GM21717 (cell line): ENCODE data around the gene TOP2B.

Experiments used
- ATAC-seq: cut with Tn5 transposase; IDR thresholded peaks from one replicate; pipeline ENCODE4 v1.9.1; 2021; ENCODE audit warnings: mild to moderate bottlenecking, moderate library complexity; ENCODE audit not compliant: unreplicated experiment

TOP2B gene

DNA sequence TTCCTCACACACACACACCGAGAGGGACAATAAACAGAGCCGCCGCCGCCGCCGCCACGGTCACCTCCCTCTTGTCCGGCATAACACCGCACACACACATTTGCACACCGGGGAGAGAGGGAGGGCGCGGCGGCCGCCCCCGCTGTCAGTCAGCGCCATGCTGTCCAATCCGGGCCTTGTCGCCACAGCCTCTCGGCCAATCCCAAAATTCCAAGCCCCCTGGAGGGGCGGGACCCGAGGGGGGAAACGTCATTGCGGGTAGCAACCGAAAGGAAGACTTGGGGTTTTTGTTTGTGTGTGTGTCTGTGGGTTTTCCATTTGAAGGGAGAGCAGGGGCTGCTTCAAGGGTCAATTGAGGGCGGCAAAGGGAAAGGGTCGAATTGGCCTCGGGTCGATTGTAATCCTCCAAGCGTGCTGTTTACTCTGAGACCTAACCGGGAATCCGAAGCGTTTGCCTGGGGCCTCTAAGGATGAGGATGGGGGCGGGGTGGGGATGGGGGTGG is at the start of gene TOP2B:
TOP2B (minus strand) TSS at position 96 of the 503 bp plus-strand sequence. CDS start 610 bp downstream, outside the sequence.
- ATAC-seq: peak; percentile 94

DNA sequence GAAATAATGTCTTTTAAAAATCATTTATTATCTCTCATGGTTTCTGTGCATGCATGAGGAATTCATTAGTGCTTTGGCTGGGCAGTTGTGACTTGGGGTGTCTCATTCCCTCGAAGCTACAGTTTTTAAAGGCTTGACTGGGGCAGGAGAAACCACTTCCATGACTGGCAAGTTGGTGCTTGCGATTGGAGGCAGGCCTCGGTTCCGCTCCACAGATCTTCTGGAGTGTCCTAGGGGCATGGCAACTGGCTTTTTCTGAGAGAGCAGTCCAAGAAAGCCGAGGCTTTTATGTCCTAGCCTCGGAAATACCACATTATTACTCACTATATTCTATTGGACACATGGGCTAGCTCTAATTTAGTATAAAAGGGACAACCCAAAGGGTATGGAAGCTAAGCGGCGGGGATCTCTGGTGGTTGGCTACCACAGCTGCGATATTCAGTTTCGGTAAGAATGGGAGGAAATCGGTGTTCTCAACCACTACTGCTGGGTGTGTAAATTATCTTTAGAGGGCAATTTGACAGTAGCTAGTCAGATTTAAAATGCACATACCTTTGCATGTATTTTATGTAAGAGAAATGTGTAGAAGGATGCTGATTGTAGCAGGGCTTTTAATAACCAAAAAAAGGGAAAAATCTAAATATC is 48.8 kb upstream of the TOP2B start:
- no peak for ATAC-seq

DNA sequence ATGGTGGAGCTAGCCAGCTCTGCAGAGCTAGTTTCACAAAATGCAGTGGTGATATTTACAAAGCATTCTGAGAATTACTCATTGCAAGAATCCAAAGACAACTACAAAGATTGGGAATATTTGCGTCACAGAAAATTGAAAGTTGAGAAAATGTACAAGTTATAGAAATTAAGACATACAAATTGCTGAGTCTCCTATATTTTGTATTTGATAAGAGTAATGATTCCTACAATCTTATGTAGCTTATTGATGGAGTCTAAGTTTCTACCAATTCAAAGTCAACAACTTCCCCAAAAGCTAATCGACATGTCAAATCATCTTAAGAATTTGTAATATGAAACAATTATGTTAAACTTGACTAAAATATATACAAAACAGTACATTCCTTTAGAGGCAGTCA is 46.4 kb upstream of the TOP2B start:
- no peak for ATAC-seq

GRCh38 chr3:25708036-25708435 is 43.3 kb upstream of the TOP2B start:
- no peak for ATAC-seq

GRCh38 chr3:25707268-25707926 is 42.7 kb upstream of the TOP2B start:
- no peak for ATAC-seq

GRCh38 chr3:25706213-25706612 is 41.5 kb upstream of the TOP2B start:
- ATAC-seq: no peak

GRCh38 chr3:25697553-25697952 is 32.8 kb upstream of the TOP2B start:
- no peak for ATAC-seq

DNA sequence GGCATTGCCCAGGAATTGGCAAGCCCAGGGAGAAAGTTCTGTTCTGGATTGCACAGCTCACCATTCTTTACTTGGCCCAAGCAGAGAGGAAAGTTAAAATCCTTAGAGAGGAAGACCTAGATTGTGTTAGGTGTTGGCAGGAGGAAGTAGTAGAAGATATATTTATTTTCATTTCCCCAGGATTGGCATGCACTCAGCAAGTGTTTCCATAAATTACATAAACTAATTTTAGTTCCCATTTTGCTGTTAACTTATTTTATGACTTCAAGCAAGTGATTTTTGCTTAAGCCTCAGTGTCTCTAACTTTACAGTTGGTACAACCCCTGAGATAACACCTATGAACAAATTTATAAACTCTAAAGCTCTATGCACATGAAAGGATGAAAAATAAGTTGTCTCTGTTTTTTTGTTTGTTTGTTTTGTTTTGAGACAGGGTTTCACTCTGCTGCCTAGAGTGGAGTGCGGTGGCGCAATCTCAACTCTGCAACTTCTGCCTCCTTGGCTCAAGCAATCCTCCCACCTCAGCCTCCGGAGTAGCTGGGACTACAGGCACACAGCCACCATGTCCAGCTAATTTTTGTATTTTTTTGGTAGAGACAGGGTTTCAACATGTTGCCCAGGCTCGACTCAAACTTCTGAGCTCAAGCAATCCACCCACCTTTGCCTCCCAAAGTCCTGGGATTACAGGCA is 31.2 kb upstream of the TOP2B start:
- ATAC-seq: no peak

DNA sequence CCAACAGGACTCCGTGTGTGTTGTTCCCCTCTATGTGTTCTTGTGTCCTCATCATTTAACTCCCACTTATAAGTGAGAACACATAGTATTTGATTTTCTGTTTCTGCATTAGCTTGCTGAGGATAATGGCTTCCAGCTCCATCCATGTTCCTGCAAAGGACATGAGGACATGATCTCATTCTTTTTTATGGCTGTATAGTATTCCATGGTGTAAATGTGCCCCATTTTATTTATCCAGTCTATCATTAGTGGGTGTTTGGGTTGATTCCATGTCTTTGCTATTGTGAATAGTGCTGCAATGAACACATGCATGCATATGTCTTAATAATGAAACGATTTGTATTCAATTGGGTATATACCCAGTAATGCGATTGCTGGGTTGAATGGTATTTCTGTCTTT is 28.5 kb upstream of the TOP2B start:
- ATAC-seq: no peak

DNA sequence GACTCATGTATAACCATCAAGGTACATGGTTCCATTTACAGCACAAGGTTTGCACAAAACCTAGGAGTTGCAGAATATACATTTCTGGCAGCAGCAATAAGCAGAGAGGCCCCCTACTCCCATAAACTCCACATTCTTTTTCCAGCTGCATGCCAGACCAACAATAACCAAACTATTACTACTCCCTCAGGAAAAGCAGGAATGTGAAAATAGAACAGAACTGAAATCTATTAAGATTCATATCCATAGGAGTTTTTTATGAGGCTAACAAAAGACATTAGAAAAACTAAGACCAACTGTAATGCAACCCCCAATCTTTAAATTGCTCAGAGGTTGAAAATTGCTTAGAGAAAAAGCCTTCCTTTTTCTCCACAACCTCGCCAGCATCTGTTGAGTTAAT is 27.6 kb upstream of the TOP2B start:
- ATAC-seq: no peak

- ATAC-seq: no peak
These were observed 26.2 kb upstream of the TOP2B start for GRCh38 chr3:25690768-25691533.

DNA sequence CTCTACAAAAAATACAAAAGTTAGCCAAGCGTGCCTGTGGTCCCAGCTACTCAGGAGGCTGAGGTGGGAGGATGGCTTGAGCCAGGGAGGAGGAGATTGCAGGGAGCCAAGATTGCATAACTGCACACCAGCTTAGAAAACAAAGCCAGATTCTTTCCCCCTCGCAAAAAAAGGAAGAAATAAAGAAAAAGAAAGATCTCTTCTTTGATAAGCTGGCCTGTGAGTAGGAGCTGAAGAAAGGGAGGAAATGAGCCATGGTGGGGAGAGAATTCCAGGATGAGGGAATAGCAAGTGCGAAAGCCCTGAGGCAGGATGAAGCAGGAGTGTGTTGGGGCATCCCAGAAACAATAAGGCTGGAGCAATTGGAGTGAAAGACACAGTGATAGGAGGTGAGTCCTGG is 24.5 kb upstream of the TOP2B start:
- no peak for ATAC-seq

- no peak for ATAC-seq
These were observed 23.0 kb upstream of the TOP2B start for GRCh38 chr3:25687742-25688141.

- ATAC-seq: no peak
These were observed 22.1 kb upstream of the TOP2B start for GRCh38 chr3:25686766-25687165.

GRCh38 chr3:25683882-25684281 is 19.2 kb upstream of the TOP2B start:
- ATAC-seq: no peak

- ATAC-seq: no peak
These were observed 18.7 kb upstream of the TOP2B start for GRCh38 chr3:25683410-25683809.

GRCh38 chr3:25679642-25680302 is 15.1 kb upstream of the TOP2B start:
- no peak for ATAC-seq

GRCh38 chr3:25679166-25679565 is 14.5 kb upstream of the TOP2B start:
- no peak for ATAC-seq

GRCh38 chr3:25678581-25678980 is 13.9 kb upstream of the TOP2B start:
- no peak for ATAC-seq

GRCh38 chr3:25677121-25677520 is 12.4 kb upstream of the TOP2B start:
- ATAC-seq: no peak

DNA sequence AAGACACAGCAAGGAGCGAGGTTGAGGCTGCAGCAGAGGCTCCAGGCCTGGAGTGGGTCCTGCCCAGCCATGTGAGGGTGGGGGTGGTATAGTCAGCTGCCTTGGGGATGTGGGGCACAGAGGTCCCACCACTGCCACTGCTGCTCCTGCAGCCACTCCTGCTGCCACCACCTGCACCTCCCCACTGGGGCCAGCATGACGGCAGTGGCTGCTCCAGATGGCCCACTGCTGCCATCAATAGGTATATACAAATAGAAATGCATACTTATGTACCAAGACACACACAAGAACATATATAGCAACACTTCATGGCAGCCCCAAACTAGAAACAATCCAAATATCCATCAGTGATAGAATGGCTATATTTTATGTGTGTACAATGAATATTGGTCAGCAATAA is 10.0 kb upstream of the TOP2B start:
- ATAC-seq: no peak
